Common myeloid progenitor, CD34-positive (primary cell): Measurements from ENCODE around the gene WHRN.

ENCODE experiments used
- CTCF ChIA-PET: fragments of 350-600 bp; sonication (Branson Sonifier 250); formaldehyde crosslinking; loops from one replicate; lab custom pipeline; 2021; ENCODE audit warnings: antibody characterized with exemption; lab: Charles Lee
- POLR2A ChIA-PET: fragments of 350-600 bp; sonication (Branson Sonifier 250); formaldehyde crosslinking; loops from one replicate; lab custom pipeline; 2021; ENCODE audit warnings: antibody characterized with exemption; lab: Charles Lee
- DNase-seq, 3 donors: peaks; one replicate each; pipeline versions ENCODE4 v3.0.0 to v3.0.0-alpha.2; 2013
- H3K27ac ChIP-seq, 2 experiments: 1 replicate in 1 of 2; 2 replicates in 1 of 2; pipeline ENCODE4 v1.7.0; 2013; ENCODE audit warnings: inconsistent platforms in 2 of 2, low read length in 2 of 2, mild to moderate bottlenecking in 2 of 2, low read depth in 1 of 2, moderate library complexity in 1 of 2; ENCODE audit not compliant: severe bottlenecking in 2 of 2, insufficient read depth in 1 of 2, poor library complexity in 1 of 2
- H3K27me3 ChIP-seq, 5 experiments: replicated peaks in 2 of 5; 1 replicate in 3 of 5; 2 replicates in 2 of 5; pipeline versions ENCODE4 v1.6.1 to v1.7.0; 2013; ENCODE audit warnings: low read length in 4 of 5, mild to moderate bottlenecking in 2 of 5, moderate library complexity in 2 of 5, inconsistent platforms in 1 of 5; ENCODE audit not compliant: insufficient read depth in 5 of 5, control insufficient read depth in 4 of 5
- H3K36me3 ChIP-seq, 4 experiments: 1 replicate in 2 of 4; 2 replicates in 2 of 4; pipeline versions ENCODE4 v1.6.1 to v1.7.0; 2013; ENCODE audit warnings: low read length in 3 of 4, control low read depth in 1 of 4, mild to moderate bottlenecking in 1 of 4; ENCODE audit not compliant: control insufficient read depth in 4 of 4, insufficient read depth in 4 of 4
- H3K4me1 ChIP-seq, 4 experiments: 1 replicate in 3 of 4; 2 replicates in 1 of 4; pipeline versions ENCODE4 v1.6.1 to v1.7.1; 2013; ENCODE audit warnings: low read length in 3 of 4, mild to moderate bottlenecking in 3 of 4, control low read depth in 1 of 4, inconsistent platforms in 1 of 4, moderate library complexity in 1 of 4; ENCODE audit not compliant: control insufficient read depth in 4 of 4, insufficient read depth in 4 of 4; ENCODE audit errors: control extremely low read depth in 1 of 4
- H3K4me3 ChIP-seq, 7 experiments: 1 replicate in 4 of 7; 2 replicates in 3 of 7; pipeline versions ENCODE4 v1.5.1 to v1.7.0; 2013; ENCODE audit warnings: mild to moderate bottlenecking in 7 of 7, low read length in 6 of 7, moderate library complexity in 6 of 7, inconsistent platforms in 2 of 7, low read depth in 2 of 7, control low read depth in 1 of 7; ENCODE audit not compliant: insufficient read depth in 4 of 7, control insufficient read depth in 1 of 7; ENCODE audit errors: extremely low read depth in 1 of 7
- H3K9me3 ChIP-seq, 5 experiments: 1 replicate in 4 of 5; 2 replicates in 1 of 5; pipeline versions ENCODE4 v1.6.1 to v1.7.1; 2013; ENCODE audit warnings: low read length in 4 of 5, mild to moderate bottlenecking in 2 of 5, inconsistent platforms in 1 of 5, low read depth in 1 of 5, moderate library complexity in 1 of 5; ENCODE audit not compliant: control insufficient read depth in 4 of 5, insufficient read depth in 2 of 5; ENCODE audit errors: control extremely low read depth in 1 of 5
- WGBS: methylation state at CpG from one replicate; pipeline ENCODE4 v1.1.5; 2013; ENCODE audit not compliant: insufficient coverage; 5-methylcytosine and 5-hydroxymethylcytosine counted together

The WHRN gene

DNA sequence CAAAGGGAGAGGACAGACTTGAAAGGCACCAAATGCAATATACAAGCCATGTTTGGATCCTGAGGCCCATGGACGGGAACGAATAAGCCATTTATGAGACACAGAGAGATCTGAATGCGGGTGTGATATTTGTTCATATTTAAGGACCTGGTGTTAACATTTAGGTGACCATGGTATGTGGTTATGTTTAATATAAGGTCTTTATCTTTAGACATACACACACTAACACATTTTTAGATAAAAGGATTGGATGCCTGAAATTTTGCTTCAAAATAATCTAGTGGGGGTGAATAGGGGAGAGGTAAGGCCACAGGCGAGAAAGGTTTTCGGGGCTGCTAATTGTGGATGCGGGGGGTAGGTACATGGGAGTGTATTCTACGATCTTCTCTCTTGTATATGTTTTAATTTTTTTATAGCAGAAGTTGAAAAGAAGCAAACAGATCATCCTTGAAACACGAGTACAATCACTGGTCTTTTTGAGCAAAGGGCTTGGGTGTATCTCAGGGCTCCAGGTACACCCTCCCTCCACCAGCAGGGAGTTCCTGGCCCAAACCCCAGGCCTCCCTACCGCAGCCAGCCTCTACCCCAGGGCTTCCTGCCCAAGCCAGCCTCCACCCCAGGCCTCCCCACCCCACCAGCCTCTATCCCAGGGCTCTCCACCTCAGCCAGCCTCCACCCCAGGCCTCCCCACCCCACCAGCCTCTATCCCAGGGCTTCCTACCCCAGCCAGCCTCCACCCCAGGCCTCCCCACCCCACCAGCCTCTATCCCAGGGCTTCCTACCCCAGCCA, 129.7 kb downstream of the WHRN start:
- POLR2A ChIA-PET = no interaction called here
- H3K9me3 ChIP-seq = no peaks in the 10 kb centered on the region
- WGBS = 61% methylated on average over 3 of the region's 9 CpGs
- peaks cover 21 to 87% (median 39%) of the 10 kb centered on the region in 4 experiments for H3K36me3 ChIP-seq
- DNase-seq = no peak
- no peaks in the 10 kb centered on the region for H3K27me3 ChIP-seq
- no peak overlapping the region for H3K4me3 ChIP-seq
- CTCF ChIA-PET = interaction anchor here (1.1 to 15.2 kb wide), 3 partner anchors 11 to 280 kb away, joined by 4 to 255 read pairs (median 24); partner anchors contain the start of gene AKNA
- peaks cover 29 to 79% (median 70%) of the 10 kb centered on the region in 4 experiments for H3K4me1 ChIP-seq
- H3K27ac ChIP-seq = peak overlapping the region; percentile 6 to 18

DNA sequence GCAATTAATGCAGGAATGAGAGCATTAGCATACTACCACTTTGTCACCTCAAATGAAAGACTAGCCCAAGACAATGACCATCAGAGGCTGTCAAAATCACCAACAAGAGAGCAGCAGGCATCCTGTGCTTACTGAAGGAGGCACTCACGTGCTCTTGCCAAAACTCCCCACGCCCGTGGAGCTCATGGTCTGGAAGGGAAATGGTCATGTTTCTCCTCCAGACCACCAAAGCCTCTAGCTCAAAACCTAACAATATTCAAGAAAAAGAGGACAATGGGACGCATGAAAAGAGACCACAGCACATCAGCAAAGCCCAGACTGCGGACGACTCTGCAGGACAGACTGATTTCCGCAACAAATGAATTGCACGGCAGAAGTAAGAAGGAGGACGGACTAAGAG, 130.3 kb downstream of the WHRN start:
- ChIA-PET CTCF (interaction anchor here (15.2 kb wide), 1 partner anchor 14 kb away, joined by 255 read pairs; the partner anchor contains the start of gene AKNA), POLR2A (no interaction called here)
- Histone ChIP-seq H3K27me3 (no peaks in the 10 kb centered on the region), H3K27ac (peak overlapping the region; percentile 6 to 89), H3K36me3 (peaks cover 20 to 85% (median 42%) of the 10 kb centered on the region in 4 experiments), H3K4me3 (no peak overlapping the region), H3K4me1 (peaks cover 29 to 85% (median 76%) of the 10 kb centered on the region in 4 experiments), H3K9me3 (no peaks in the 10 kb centered on the region)
- DNase-seq = no peak
- 92% methylated on average over 5 of the region's 9 CpGs for WGBS

DNA sequence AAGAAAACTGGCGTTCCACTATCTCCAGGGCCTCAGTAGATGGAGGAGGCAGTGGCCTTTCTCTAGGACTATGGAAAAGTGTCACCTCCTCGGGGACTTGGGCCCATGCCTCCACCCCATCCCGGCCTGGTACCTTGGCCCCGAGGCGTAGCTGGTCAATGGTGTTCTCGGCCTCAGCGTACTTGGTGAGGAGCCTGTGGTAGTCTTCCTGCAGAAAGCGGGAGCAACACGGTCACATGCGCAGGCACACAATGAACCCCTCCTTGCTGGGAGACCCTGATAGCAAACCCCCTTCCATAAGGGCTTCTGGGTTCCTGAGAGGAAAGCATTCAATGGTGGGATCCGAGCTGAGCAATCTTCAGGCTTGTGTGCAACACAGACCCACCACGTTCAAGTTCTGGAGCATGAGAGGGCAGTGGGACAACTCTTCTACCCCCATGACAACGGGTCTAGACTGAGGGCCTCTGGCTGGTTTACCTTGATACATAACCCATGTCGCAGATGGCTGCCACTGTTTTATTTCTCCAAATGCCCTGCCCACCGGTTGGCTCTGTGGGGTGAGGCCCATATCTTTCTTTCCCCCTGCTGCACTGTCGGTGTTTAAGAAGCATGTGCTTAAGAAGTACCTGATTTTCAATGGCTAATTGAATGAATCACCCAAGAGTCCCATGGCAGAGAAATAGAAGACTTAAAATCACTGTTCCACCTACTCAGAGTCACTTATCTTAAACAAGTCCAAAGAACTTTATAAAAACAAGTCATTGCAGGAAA, 131.1 kb downstream of the WHRN start:
- H3K4me1 ChIP-seq = peaks cover 31 to 88% (median 81%) of the 10 kb centered on the region in 4 experiments
- WGBS = 93% methylated on average over 15 of the region's 16 CpGs
- ChIA-PET CTCF (interaction anchor here (0.7 to 15.2 kb wide), 4 partner anchors 15 to 164 kb away, joined by 3 to 255 read pairs (median 4); partner anchors contain the start of gene AKNA), POLR2A (interaction anchor here (1.4 to 2.7 kb wide), 3 partner anchors 11 to 23 kb away, joined by 4 to 21 read pairs (median 8); partner anchors contain the start of gene AKNA)
- peak overlapping the region; percentile 77 to 89 for H3K27ac ChIP-seq
- no peaks in the 10 kb centered on the region for H3K9me3 ChIP-seq
- peak overlapping the region in 1 of 7 experiments; percentile 14 for H3K4me3 ChIP-seq
- H3K36me3 ChIP-seq = peaks cover 18 to 86% (median 39%) of the 10 kb centered on the region in 4 experiments
- DNase-seq = peak in 1 of 3 donors; percentile 40
- no peaks in the 10 kb centered on the region for H3K27me3 ChIP-seq

DNA sequence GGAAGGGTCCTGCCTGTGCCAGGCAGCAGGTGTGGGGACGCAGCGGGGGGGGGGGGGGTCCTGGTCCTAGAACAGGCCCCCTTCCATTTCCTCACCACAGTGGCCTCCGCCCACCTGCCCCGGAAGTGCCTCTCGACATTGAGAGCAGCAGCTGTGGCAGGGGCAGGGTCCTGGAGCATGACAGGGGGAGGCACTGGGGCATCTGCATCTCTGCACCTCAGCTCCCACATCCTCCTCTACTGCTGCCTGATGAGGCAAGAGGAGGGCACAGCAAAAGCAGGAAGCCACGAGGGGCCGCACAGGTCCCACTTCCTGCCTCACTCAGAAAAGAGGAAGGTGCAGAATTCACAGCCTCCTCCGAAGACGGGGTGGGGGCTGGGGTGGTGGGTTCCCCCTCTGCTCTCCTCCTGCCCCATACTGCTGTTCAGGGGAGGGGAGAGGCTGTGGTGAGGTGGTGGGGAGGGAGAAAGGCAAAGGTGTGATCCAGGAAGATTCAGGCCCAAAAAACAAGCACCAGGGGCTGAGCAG, 132.3 kb downstream of the WHRN start:
- Histone ChIP-seq H3K4me3 (peak overlapping the region in 5 of 7 experiments; percentile 6 to 61 (median 28)), H3K36me3 (peaks cover 15 to 85% (median 39%) of the 10 kb centered on the region in 4 experiments), H3K27ac (peak overlapping the region; percentile 77 to 89), H3K4me1 (peaks cover 31 to 89% (median 85%) of the 10 kb centered on the region in 4 experiments), H3K9me3 (no peaks in the 10 kb centered on the region), H3K27me3 (no peaks in the 10 kb centered on the region)
- 0% methylated on average over 6 of the region's 9 CpGs for WGBS
- ChIA-PET CTCF (interaction anchor here (1.0 to 15.2 kb wide), 3 partner anchors 16 to 33 kb away, joined by 3 to 255 read pairs (median 4); partner anchors contain the start of gene AKNA), POLR2A (interaction anchor here (0.6 to 2.7 kb wide), 6 partner anchors 10 to 24 kb away, joined by 3 to 21 read pairs (median 4); partner anchors contain the start of gene AKNA)
- peak; percentile 96 to 100 (median 99) for DNase-seq

DNA sequence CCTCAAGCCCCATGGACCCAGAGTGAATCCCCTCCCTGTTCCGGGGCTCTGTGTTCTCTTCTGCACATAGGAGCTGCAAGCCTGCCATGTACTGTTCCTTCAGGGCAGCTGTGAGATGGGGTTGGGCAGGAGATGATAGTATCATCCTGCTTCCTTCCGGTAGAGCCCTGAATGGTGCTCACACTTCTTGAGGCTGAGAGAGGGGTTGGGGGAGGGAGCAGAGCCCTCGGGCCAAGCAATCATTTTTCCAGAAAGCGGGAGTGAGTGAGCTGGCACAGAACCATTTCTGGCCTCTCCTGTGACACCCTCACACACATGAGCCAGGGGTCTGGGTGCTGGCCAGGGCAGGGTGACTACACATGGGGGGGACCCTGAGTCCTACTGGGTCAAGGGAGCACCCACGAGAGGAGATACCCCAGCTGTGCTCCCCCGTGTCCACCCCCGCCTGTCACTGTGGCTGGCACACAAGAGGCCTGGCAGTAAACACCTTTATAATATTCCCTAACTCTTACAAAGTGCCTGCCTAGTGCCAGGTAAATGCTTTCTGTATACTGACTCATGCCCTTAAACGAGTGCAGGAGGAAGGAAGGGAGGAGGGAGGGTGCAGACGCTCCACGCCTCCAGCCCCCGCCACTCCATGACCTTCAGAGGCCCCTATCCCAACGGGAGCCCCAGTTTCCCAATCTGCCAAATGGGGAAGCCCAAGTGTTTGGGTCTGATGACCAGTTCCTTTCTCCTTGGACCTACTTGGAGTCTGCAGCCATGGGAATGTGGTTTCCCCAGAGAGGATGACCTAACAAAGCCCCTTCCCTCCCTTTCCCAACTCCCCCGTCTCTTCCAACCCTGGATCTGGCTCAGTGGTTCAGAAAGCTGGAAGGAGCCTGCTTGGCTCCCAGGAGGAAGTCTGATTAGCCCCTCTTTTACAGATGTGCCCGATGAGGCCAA, 133.0 kb downstream of the WHRN start:
- H3K27me3 ChIP-seq = no peaks in the 10 kb centered on the region
- H3K4me1 ChIP-seq = peaks cover 33 to 92% (median 90%) of the 10 kb centered on the region in 4 experiments
- H3K4me3 ChIP-seq = peak overlapping the region in 6 of 7 experiments; percentile 4 to 46 (median 28)
- peak in 2 of 3 donors; percentile 63 to 74 for DNase-seq
- POLR2A ChIA-PET = interaction anchor here (0.9 to 2.7 kb wide), 7 partner anchors 10 to 25 kb away, joined by 3 to 21 read pairs (median 3); partner anchors contain the start of gene AKNA
- CTCF ChIA-PET = interaction anchor here (1.3 to 15.2 kb wide), 2 partner anchors 17 to 33 kb away, joined by 4 to 255 read pairs; partner anchors contain the start of gene AKNA
- no peaks in the 10 kb centered on the region for H3K9me3 ChIP-seq
- 0% methylated on average over 5 of the region's 14 CpGs for whole genome bisulfite sequencing
- H3K36me3 ChIP-seq = peaks cover 14 to 85% (median 41%) of the 10 kb centered on the region in 4 experiments
- peak overlapping the region; percentile 55 to 75 for H3K27ac ChIP-seq
